Fibroblast of mammary gland (primary cell): ENCODE measurements around the gene ITGB7.

Experiments
- DNase-seq: peaks from one replicate; pipeline ENCODE4 v3.0.0-alpha.2; 2010; ENCODE audit warnings: low read depth
- H3K4me3 ChIP-seq: 2 replicates; pipeline ENCODE4 v1.5.1; 2011; ENCODE audit warnings: low read depth, mild to moderate bottlenecking, low read length, moderate library complexity; ENCODE audit not compliant: control insufficient read depth
- CTCF ChIP-seq: conservative IDR thresholded peaks from 2 replicates; pipeline ENCODE4 v1.5.1; 2011; ENCODE audit warnings: low read depth, low read length, inconsistent platforms; ENCODE audit not compliant: control insufficient read depth, insufficient read depth

The ITGB7 gene

GRCh38 chr12:53212931-53213330 is 5.9 kb upstream of the ITGB7 start:
- DNase-seq, result peak; percentile 27
- TF ChIP-seq CTCF, result no peak
- no peak overlapping the region for H3K4me3 ChIP-seq

DNA sequence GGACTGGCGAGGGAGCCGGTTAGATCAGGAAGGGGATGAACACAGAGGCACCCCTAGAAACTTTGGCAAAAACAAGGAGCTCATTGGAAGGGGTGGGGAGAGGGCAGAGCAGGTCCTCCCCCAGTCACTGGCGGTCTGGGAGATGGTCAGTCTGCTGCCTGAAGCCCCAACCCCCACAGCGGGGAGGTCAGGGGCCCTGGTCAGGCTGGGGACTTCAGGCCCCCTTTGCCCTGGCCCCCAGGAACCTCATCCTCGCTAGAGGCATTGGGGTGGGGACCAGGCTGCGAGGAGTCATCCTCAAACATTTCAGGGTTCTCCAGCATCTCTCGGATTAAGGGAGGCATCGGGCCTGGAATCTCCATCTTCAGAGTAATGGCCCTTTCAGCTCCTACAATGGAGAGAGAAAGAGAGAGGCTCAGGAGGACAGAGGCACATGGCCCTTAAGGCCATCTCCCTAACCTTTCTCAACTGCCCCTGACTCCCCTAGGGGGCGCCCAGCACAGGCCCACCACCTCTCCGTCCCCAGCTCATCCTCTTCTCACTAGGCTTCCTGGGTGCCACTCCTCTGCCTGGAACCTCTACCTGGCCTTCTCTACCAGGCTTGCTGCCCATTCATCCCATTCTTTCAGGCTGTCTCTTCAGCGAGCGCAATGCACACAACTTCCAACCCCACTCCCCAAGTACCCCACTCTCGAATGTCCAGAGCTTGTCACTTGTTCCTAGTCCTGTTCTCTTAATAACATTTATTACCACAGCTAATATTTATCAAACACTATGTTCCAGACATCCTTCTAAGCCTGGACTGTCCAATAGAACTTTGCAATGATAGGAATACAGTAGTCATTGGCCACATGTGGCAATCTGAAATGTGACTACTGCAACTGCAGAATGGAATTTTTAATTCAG is 4.7 kb upstream of the ITGB7 start:
- peak; percentile 28 for TF ChIP-seq CTCF
- DNase-seq, result no peak
- no peak overlapping the region for H3K4me3 ChIP-seq

DNA sequence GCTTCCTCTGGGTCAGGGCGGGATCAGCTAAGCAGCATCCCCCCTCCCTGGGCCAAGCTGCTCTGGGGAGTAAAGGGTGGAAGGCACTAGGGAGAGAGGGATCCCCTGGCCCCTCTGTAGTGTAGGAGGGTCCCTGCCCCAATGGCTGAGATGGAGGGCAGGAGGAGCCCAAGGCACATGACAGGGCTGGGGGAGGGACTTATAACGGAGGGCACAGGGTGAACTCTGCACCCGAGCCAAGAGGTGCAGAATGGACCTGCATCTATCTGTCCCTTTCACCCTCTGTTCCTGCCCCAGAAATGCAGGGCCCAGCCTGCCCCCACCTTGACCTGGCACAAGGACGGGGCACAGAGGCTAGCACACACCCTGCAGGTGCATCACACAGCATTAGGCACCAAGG is 3.8 kb upstream of the ITGB7 start:
- no peak for TF ChIP-seq CTCF
- DNase-seq, result no peak
- H3K4me3 ChIP-seq, result no peak overlapping the region

DNA sequence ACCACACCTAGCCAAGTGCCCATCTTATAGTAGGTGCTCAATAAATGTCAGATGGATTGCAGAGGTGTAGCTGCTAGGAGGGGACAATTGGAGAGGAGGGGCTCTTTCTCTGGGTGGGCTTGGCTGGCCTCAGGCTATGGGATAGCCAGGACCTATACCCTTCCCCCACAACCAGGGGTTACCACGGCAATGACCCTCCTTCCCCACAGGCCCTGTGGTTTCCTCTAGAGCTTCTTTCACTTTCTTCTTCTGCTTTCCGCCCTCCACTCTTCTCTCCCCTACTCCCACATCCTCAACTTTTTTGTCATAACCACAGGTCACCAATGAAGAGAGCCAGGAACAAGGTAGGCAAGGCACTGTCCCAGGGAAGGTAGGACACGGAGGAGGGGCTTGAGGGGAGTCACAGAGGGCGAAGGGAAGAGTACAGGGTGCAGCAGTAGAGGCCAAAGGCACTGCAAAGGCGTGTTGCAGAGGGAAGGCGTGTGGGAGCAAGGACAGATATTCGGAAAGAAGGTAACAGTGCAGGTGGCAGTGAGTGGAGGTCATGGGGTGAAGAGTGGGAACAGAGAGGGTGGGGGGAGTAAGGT is 1.9 kb upstream of the ITGB7 start:
- no peak for TF ChIP-seq CTCF
- DNase-seq, result no peak
- H3K4me3 ChIP-seq, result no peak overlapping the region

- H3K4me3 ChIP-seq, result no peak overlapping the region
- peak; percentile 13 for DNase-seq
- TF ChIP-seq CTCF, result no peak
Observed at GRCh38 chr12:53208435-53208834, 1.4 kb upstream of the ITGB7 start.

GRCh38 chr12:53205747-53206419 is 1.2 kb downstream of the ITGB7 start:
- no peak overlapping the region for H3K4me3 ChIP-seq
- no peak for TF ChIP-seq CTCF
- peak; percentile 91 for DNase-seq
